GM12892 (cell line): Measurements from ENCODE around the gene HOXB5.
A peak's percentile ranks its signal among the peaks of the same experiment; 100 is the strongest.

Experiments
- DNase-seq: peaks from one replicate; pipeline ENCODE4 v3.0.0; 2011; ENCODE audit not compliant: insufficient read length
- FAIRE-seq: peaks from 2 replicates; lab custom pipeline; 2011; peaks lifted over from hg19 to GRCh38; lab: Jason Lieb, UNC
- POLR2A ChIP-seq: IDR thresholded peaks from 2 replicates; pipeline ENCODE4 v1.6.1; 2011; ENCODE audit warnings: low read depth, low read length, control low read depth
- POLR2AphosphoS5 ChIP-seq: IDR thresholded peaks from 2 replicates; pipeline ENCODE4 v1.6.1; 2011; ENCODE audit warnings: low read depth, low read length, control low read depth
- TAF1 ChIP-seq: IDR thresholded peaks from 2 replicates; pipeline ENCODE4 v1.6.1; 2011; ENCODE audit warnings: low read depth, mild to moderate bottlenecking, control low read depth, low read length, borderline replicate concordance

Gene HOXB5

GRCh38 chr17:48634493-48635208 is 41.1 kb upstream of the HOXB5 start:
- TF ChIP-seq POLR2AphosphoS5 (no peak), TAF1 (no peak), POLR2A (no peak)
- FAIRE-seq: no peak
- DNase-seq: no peak

GRCh38 chr17:48633266-48633677 is 39.7 kb upstream of the HOXB5 start:
- DNase-seq: no peak
- FAIRE-seq: no peak
- TF ChIP-seq POLR2A (no peak), TAF1 (no peak), POLR2AphosphoS5 (no peak)

- FAIRE-seq: no peak
- TF ChIP-seq TAF1: no peak
- TF ChIP-seq POLR2A: no peak
- no peak for TF ChIP-seq POLR2AphosphoS5
- no peak for DNase-seq
Observed at GRCh38 chr17:48632579-48633265, 39.1 kb upstream of the HOXB5 start.

- no peak for TF ChIP-seq TAF1
- TF ChIP-seq POLR2A: no peak
- TF ChIP-seq POLR2AphosphoS5: no peak
- DNase-seq: no peak
Observed at GRCh38 chr17:48631693-48632578, 38.4 kb upstream of the HOXB5 start.

GRCh38 chr17:48630925-48631692 is 37.5 kb upstream of the HOXB5 start:
- TF ChIP-seq POLR2A (no peak), TAF1 (no peak), POLR2AphosphoS5 (no peak)
- FAIRE-seq (no peak), DNase-seq (no peak)

More at GRCh38 chr17:48631693-48632578, 38.4 kb upstream of the HOXB5 start:
- FAIRE-seq: peak; percentile 91

- TF ChIP-seq POLR2AphosphoS5: no peak
- no peak for TF ChIP-seq POLR2A
- no peak for TF ChIP-seq TAF1
- FAIRE-seq: no peak
- no peak for DNase-seq
Observed at GRCh38 chr17:48630009-48630924, 36.7 kb upstream of the HOXB5 start.

- FAIRE-seq (no peak), DNase-seq (no peak)
- TF ChIP-seq POLR2AphosphoS5: no peak
- no peak for TF ChIP-seq POLR2A
- no peak for TF ChIP-seq TAF1
Observed at GRCh38 chr17:48629411-48629759, 35.8 kb upstream of the HOXB5 start.

GRCh38 chr17:48628649-48629410 is 35.3 kb upstream of the HOXB5 start:
- FAIRE-seq (no peak), DNase-seq (no peak)
- TF ChIP-seq TAF1 (no peak), POLR2A (no peak), POLR2AphosphoS5 (no peak)

- no peak for DNase-seq
- TF ChIP-seq POLR2AphosphoS5: no peak
- no peak for TF ChIP-seq POLR2A
- no peak for TF ChIP-seq TAF1
- no peak for FAIRE-seq
Observed at GRCh38 chr17:48627623-48628521, 34.3 kb upstream of the HOXB5 start.
